Mucosa of stomach (tissue), 1 donor: ENCODE results near the gene ADAM17.
"Not testable (repeated sequence)": the region's sequence is repeated elsewhere in the genome, so short reads cannot be mapped to it uniquely, and the experiment has no call there.

Experiments
- H3K27me3 ChIP-seq: one replicate; pipeline ENCODE4 v1.7.0; 2013; ENCODE audit warnings: mild to moderate bottlenecking, low read length; ENCODE audit not compliant: control insufficient read depth, insufficient read depth
- H3K36me3 ChIP-seq: one replicate; pipeline ENCODE4 v1.7.0; 2013; ENCODE audit warnings: low read length; ENCODE audit not compliant: control insufficient read depth, insufficient read depth
- H3K4me1 ChIP-seq: one replicate; pipeline ENCODE4 v1.7.0; 2013; ENCODE audit warnings: mild to moderate bottlenecking, low read length; ENCODE audit not compliant: control insufficient read depth, insufficient read depth
- H3K4me3 ChIP-seq: one replicate; pipeline ENCODE4 v1.7.0; 2013; ENCODE audit warnings: low read length
- H3K9ac ChIP-seq: one replicate; pipeline ENCODE4 v1.7.0; 2013; ENCODE audit warnings: mild to moderate bottlenecking, low read length, moderate library complexity
- H3K9me3 ChIP-seq: one replicate; pipeline ENCODE4 v1.7.0; 2013; ENCODE audit warnings: mild to moderate bottlenecking, low read length, moderate library complexity; ENCODE audit not compliant: control insufficient read depth
- donor health status: Pancreatic carcinoma.

ADAM17 gene

GRCh38 chr2:9536504-9536903, 19.1 kb downstream of the ADAM17 start:
- Histone ChIP-seq H3K27me3 (no peaks in the 10 kb centered on the region), H3K9ac (no peak overlapping the region), H3K4me3 (no peak overlapping the region), H3K9me3 (no peaks in the 10 kb centered on the region), H3K4me1 (no peaks in the 10 kb centered on the region), H3K36me3 (no peaks in the 10 kb centered on the region)

DNA sequence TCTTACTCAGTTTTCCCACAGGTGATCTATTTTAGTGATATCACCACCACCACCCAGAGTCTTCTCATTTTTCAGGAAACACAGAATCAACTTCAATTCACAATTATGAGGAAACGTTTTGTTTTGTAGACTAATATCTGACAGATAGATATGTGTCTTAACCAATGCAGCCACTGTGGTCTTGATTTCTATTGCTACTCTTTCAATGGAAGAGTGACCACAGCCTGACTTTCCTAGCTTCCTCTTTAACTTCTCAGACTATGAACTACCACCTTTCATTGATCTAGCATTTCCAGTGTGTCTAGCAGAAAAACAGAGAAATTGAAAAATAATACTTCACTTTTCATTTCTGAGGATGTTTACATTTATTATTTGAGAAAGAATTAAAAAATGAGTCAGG, 20.5 kb downstream of the ADAM17 start:
- Histone ChIP-seq H3K36me3 (no peaks in the 10 kb centered on the region), H3K9me3 (no peaks in the 10 kb centered on the region), H3K4me3 (no peak overlapping the region), H3K27me3 (no peaks in the 10 kb centered on the region), H3K4me1 (no peaks in the 10 kb centered on the region), H3K9ac (no peak overlapping the region)

GRCh38 chr2:9533663-9534062, 22.0 kb downstream of the ADAM17 start:
- Histone ChIP-seq H3K9me3 (no peaks in the 10 kb centered on the region), H3K4me1 (no peaks in the 10 kb centered on the region), H3K36me3 (no peaks in the 10 kb centered on the region), H3K4me3 (no peak overlapping the region), H3K27me3 (no peaks in the 10 kb centered on the region), H3K9ac (no peak overlapping the region)

DNA sequence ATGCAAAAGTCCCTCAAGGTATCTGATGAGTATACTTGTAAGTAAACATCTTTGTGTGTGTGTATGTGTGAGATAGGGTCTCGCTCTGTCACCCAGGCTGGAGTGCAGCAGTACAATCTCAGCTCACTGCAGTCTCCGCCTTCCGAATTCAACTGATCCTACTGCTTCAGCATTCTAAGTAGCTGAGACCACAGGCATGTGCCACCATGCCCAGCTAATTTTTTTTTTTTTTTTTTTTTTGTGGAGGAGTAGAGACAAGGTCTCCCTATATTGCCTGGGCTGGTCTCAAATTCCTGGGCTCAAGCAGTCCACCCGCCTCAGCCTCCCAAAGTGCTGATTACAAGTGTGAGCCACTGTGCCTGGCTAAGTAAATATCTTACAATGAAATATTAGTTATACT, 23.2 kb downstream of the ADAM17 start:
- no peak overlapping the region for H3K9ac ChIP-seq
- no peak overlapping the region for H3K4me3 ChIP-seq
- no peaks in the 10 kb centered on the region for H3K4me1 ChIP-seq
- no peaks in the 10 kb centered on the region for H3K27me3 ChIP-seq
- no peaks in the 10 kb centered on the region for H3K36me3 ChIP-seq
- no peaks in the 10 kb centered on the region for H3K9me3 ChIP-seq

- Histone ChIP-seq H3K9me3 (no peaks in the 10 kb centered on the region), H3K4me3 (no peak overlapping the region), H3K4me1 (no peaks in the 10 kb centered on the region), H3K36me3 (no peaks in the 10 kb centered on the region), H3K27me3 (no peaks in the 10 kb centered on the region), H3K9ac (no peak overlapping the region)
Measured at GRCh38 chr2:9527995-9528787, 27.4 kb downstream of the ADAM17 start.

DNA sequence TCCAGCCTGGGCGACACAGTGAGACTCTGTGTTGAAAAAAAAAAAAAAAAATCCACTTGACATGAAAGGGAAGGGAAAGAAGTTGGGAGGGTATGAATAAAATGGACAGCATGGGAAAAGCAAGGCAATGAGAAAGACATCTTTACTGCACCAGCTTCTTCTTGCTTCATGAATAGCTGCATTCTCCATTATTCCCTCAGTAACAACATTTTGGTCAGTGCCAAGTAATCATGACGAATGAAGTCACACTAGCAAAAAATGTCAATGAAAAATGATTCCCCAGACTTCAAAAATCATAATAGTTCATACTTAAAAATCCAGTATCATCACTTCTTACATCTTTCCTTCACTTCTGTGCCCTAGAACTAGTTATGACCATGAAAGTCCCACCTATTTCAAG, 30.4 kb downstream of the ADAM17 start:
- H3K27me3 ChIP-seq = no peaks in the 10 kb centered on the region
- no peak overlapping the region for H3K9ac ChIP-seq
- H3K4me1 ChIP-seq = no peaks in the 10 kb centered on the region
- no peak overlapping the region for H3K4me3 ChIP-seq
- no peaks in the 10 kb centered on the region for H3K36me3 ChIP-seq
- no peaks in the 10 kb centered on the region for H3K9me3 ChIP-seq

DNA sequence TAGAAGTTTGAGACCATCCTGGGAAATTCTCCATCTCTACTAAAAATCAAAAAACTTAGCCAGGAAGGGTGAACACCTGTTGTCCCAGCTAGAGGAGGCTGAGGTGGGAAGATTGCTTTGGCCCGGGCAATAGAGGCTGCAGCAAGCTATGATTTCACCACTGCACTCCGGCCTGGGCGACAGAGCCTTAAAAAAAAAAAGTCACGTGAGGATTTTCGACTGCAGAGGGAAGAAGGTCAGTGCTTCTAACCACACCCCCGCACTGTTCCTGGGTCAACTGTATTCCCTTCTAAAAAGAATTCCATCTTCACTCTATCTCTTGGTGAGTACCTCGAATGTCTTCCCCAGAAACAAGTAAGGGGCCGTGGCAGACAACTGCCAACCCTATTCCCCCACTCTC, 31.3 kb downstream of the ADAM17 start:
- no peak overlapping the region for H3K9ac ChIP-seq
- H3K4me3 ChIP-seq = no peak overlapping the region
- no peaks in the 10 kb centered on the region for H3K36me3 ChIP-seq
- no peaks in the 10 kb centered on the region for H3K9me3 ChIP-seq
- no peaks in the 10 kb centered on the region for H3K27me3 ChIP-seq
- H3K4me1 ChIP-seq = no peaks in the 10 kb centered on the region

DNA sequence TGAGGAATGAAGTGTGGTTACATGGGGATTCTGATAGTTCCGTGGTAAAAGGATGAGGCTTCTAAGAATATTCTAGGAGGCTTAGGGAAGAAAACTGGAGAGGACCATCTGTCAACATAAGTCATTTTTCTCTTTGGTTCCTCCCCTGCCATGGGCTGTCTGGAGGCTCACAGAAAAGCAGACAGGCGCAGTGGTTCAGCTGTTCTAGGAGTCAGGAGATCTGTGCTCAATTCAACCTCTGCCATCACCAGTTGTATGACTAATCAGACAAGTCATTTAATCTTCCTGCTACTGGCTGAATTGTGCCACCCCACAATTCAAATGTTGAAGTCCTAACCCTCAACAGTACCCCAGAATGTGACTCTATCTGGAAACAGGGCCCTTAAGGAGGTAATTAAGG, 36.4 kb downstream of the ADAM17 start:
- Histone ChIP-seq H3K4me1 (no peaks in the 10 kb centered on the region), H3K27me3 (no peaks in the 10 kb centered on the region), H3K4me3 (no peak overlapping the region), H3K36me3 (peaks cover 6% of the 10 kb centered on the region), H3K9ac (no peak overlapping the region), H3K9me3 (no peaks in the 10 kb centered on the region)

GRCh38 chr2:9518780-9519179, 36.9 kb downstream of the ADAM17 start:
- H3K27me3 ChIP-seq = no peaks in the 10 kb centered on the region
- H3K9ac ChIP-seq = no peak overlapping the region
- no peaks in the 10 kb centered on the region for H3K9me3 ChIP-seq
- no peak overlapping the region for H3K4me3 ChIP-seq
- H3K4me1 ChIP-seq = no peaks in the 10 kb centered on the region
- peaks cover 6% of the 10 kb centered on the region for H3K36me3 ChIP-seq

DNA sequence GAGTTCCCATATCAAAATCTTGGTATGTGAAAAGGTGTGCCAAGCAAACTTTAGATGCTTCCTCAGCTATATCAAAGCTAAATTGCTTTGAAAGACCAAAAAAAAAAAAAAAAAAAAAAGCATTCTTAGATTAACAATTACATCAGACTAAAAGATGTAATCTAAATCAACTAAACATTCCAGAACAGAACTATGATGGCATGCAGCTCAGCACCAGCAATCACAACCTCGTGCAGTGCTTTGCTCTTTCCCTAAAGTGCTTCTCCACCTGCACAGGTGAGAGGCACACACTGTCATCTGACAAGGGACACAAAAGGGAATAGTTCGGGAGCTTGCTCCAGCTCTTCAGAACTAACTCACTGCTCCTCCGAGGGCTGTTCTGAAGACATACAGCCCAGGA, 37.5 kb downstream of the ADAM17 start:
- Histone ChIP-seq H3K36me3 (peaks cover 6% of the 10 kb centered on the region), H3K9ac (no peak overlapping the region), H3K27me3 (no peaks in the 10 kb centered on the region), H3K4me1 (no peaks in the 10 kb centered on the region), H3K4me3 (no peak overlapping the region), H3K9me3 (no peaks in the 10 kb centered on the region)

- H3K9me3 ChIP-seq = no peaks in the 10 kb centered on the region
- H3K4me1 ChIP-seq = no peaks in the 10 kb centered on the region
- no peak overlapping the region for H3K4me3 ChIP-seq
- H3K9ac ChIP-seq = no peak overlapping the region
- H3K27me3 ChIP-seq = no peaks in the 10 kb centered on the region
- H3K36me3 ChIP-seq = peaks cover 6% of the 10 kb centered on the region
Measured at GRCh38 chr2:9517118-9517782, 38.4 kb downstream of the ADAM17 start.

DNA sequence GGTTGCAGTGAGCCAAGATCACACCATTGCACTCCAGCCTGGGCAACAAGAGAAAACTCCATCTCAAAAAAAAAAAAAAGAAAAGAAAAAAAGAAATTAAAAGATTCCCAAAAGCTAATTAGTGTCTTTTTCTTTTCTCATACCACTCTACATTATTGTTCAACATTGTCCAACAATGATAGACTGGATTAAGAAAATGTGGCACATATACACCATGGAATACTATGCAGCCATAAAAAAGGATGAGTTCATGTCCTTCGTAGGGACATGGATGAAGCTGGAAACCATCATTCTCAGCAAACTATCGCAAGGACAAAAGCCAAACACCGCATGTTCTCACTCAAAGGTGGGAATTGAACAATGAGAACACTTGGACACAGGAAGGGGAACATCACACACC, 41.7 kb downstream of the ADAM17 start:
- not testable (repeated sequence) for H3K36me3 ChIP-seq, H3K4me3 ChIP-seq

More for the DNA sequence above, 41.7 kb downstream of the ADAM17 start:
- H3K9ac ChIP-seq, H3K4me1 ChIP-seq, H3K9me3 ChIP-seq, H3K27me3 ChIP-seq: not testable (repeated sequence)
